CD4-positive, alpha-beta T cell treated with Interleukin-10 for 1 hour (primary cell): ENCODE results near the gene ADGRG2.
"Not testable (repeated sequence)": the region's sequence is repeated elsewhere in the genome, so short reads cannot be mapped to it uniquely, and the experiment has no call there.

ENCODE experiments used
- DNase-seq: peaks from one replicate; pipeline ENCODE4 v3.0.0-alpha.2; 2020

ADGRG2 gene

GRCh38 chrX:19086102-19086772 is 36.0 kb downstream of the ADGRG2 start:
- no peak for DNase-seq

GRCh38 chrX:19085666-19086065 is 36.6 kb downstream of the ADGRG2 start:
- DNase-seq: no peak

GRCh38 chrX:19075754-19076153 is 46.5 kb downstream of the ADGRG2 start:
- DNase-seq: no peak

GRCh38 chrX:19072372-19072771 is 49.9 kb downstream of the ADGRG2 start:
- DNase-seq: no peak

- no peak for DNase-seq
Observed at GRCh38 chrX:19070555-19070994, 51.7 kb downstream of the ADGRG2 start.

GRCh38 chrX:19066987-19067386 is 55.3 kb downstream of the ADGRG2 start:
- not testable (repeated sequence) for DNase-seq

GRCh38 chrX:19065535-19065934 is 56.7 kb downstream of the ADGRG2 start:
- no peak for DNase-seq

- no peak for DNase-seq
Observed at GRCh38 chrX:19064175-19064574, 58.1 kb downstream of the ADGRG2 start.

- DNase-seq: no peak
Observed at GRCh38 chrX:19063030-19063429, 59.2 kb downstream of the ADGRG2 start.

GRCh38 chrX:19059067-19059466 is 63.2 kb downstream of the ADGRG2 start:
- DNase-seq: no peak

GRCh38 chrX:19057856-19058255 is 64.4 kb downstream of the ADGRG2 start:
- no peak for DNase-seq

GRCh38 chrX:19049110-19049509 is 73.2 kb downstream of the ADGRG2 start:
- DNase-seq: no peak

GRCh38 chrX:19046343-19047215 is 75.7 kb downstream of the ADGRG2 start:
- DNase-seq: no peak

GRCh38 chrX:19040373-19040772 is 81.9 kb downstream of the ADGRG2 start:
- no peak for DNase-seq

- DNase-seq: no peak
Observed at GRCh38 chrX:19034025-19034424, 88.2 kb downstream of the ADGRG2 start.

GRCh38 chrX:19030805-19031204 is 91.5 kb downstream of the ADGRG2 start:
- no peak for DNase-seq

- DNase-seq: no peak
Observed at GRCh38 chrX:19028560-19028959, 93.7 kb downstream of the ADGRG2 start.

- no peak for DNase-seq
Observed at GRCh38 chrX:19024366-19024765, 97.9 kb downstream of the ADGRG2 start.

- DNase-seq: no peak
Observed at GRCh38 chrX:19019996-19020395, 102.3 kb downstream of the ADGRG2 start.

GRCh38 chrX:19017271-19017670 is 105.0 kb downstream of the ADGRG2 start:
- no peak for DNase-seq

- not testable (repeated sequence) for DNase-seq
Observed at GRCh38 chrX:19016614-19017013, 105.7 kb downstream of the ADGRG2 start.

GRCh38 chrX:19007868-19008267 is 114.4 kb downstream of the ADGRG2 start:
- DNase-seq: no peak

GRCh38 chrX:19007011-19007410 is 115.3 kb downstream of the ADGRG2 start:
- no peak for DNase-seq

- DNase-seq: no peak
Observed at GRCh38 chrX:19005909-19006308, 116.4 kb downstream of the ADGRG2 start.
